Neural cell (in vitro differentiated cells): Measurements from ENCODE around the gene CXCL17. TPM values are rescaled to one million over a fixed set of nuclear protein-coding genes. Genes with fewer than 3 reads are reported as not detected.
A peak's percentile ranks its signal among the peaks of the same experiment; 100 is the strongest.

Experiments
- H2AFZ ChIP-seq: fragments of 200-600, 300-800 bp; sonication (generic), shearing (Covaris generic); 2 replicates; pipeline ENCODE4 v1.6.0; 2014; ENCODE audit warnings: low read depth, mild to moderate bottlenecking, antibody characterized with exemption, low read length, moderate library complexity
- H3F3A ChIP-seq: fragments of 200-600 bp; shearing (Covaris generic); 2 replicates; pipeline ENCODE4 v1.6.1; 2016; ENCODE audit warnings: mild to moderate bottlenecking, moderate library complexity, mixed read lengths, antibody characterized with exemption, low read length; ENCODE audit not compliant: insufficient read depth, poor library complexity, severe bottlenecking
- H3K27ac ChIP-seq: fragments of 200-600, 300-800 bp; sonication (generic), shearing (Covaris generic); 2 replicates; pipeline ENCODE4 v1.5.1; 2014; ENCODE audit warnings: mild to moderate bottlenecking, low read length, moderate library complexity
- H3K27me3 ChIP-seq: fragments of 300-800, 200-600 bp; sonication (generic), shearing (Covaris generic); 2 replicates; pipeline ENCODE4 v1.6.0; 2014; ENCODE audit warnings: mild to moderate bottlenecking, low read depth, low read length, moderate library complexity; ENCODE audit not compliant: insufficient read depth
- H3K36me3 ChIP-seq: fragments of 300-800, 200-600 bp; sonication (generic), shearing (Covaris generic); 2 replicates; pipeline ENCODE4 v1.5.1; 2014; ENCODE audit warnings: mild to moderate bottlenecking, antibody characterized with exemption, low read length, moderate library complexity; ENCODE audit not compliant: insufficient read depth
- H3K4me2 ChIP-seq: fragments of 300-800, 200-600 bp; sonication (generic), shearing (Covaris generic); 2 replicates; pipeline ENCODE4 v1.6.0; 2014; ENCODE audit warnings: mild to moderate bottlenecking, low read length
- H3K4me3 ChIP-seq: fragments of 300-800, 200-600 bp; sonication (generic), shearing (Covaris generic); 2 replicates; pipeline ENCODE4 v1.5.1; 2014; ENCODE audit warnings: mild to moderate bottlenecking, low read length, moderate library complexity
- H3K79me2 ChIP-seq: fragments of 200-600 bp; shearing (Covaris generic); replicated peaks from 2 replicates; pipeline ENCODE4 v1.6.0; 2014; ENCODE audit warnings: mild to moderate bottlenecking, low read length, moderate library complexity; ENCODE audit not compliant: insufficient read depth
- H3K9ac ChIP-seq: fragments of 300-800, 200-600 bp; sonication (generic), shearing (Covaris generic); 2 replicates; pipeline ENCODE4 v1.6.1; 2016; ENCODE audit warnings: mild to moderate bottlenecking, low read length, mixed read lengths
- H3K9me2 ChIP-seq: fragments of 200-600 bp; shearing (Covaris generic); 2 replicates; pipeline ENCODE4 v1.6.1; 2016; ENCODE audit warnings: mild to moderate bottlenecking, low read length, mixed read lengths; ENCODE audit not compliant: insufficient read depth
- H3K9me3 ChIP-seq: fragments of 200-600, 300-800 bp; sonication (generic), shearing (Covaris generic); 2 replicates; pipeline ENCODE4 v1.6.1; 2016; ENCODE audit warnings: mild to moderate bottlenecking, mixed run types, low read length, moderate library complexity, mixed read lengths
- H4K20me1 ChIP-seq: fragments of 200-600 bp; shearing (Covaris generic); 2 replicates; pipeline ENCODE4 v1.6.1; 2016; ENCODE audit warnings: mild to moderate bottlenecking, mixed run types; ENCODE audit not compliant: insufficient read depth
- EP300 ChIP-seq: fragments of 450-650 bp; conservative IDR thresholded peaks from 2 replicates; pipeline ENCODE4 v1.6.1; 2014; ENCODE audit warnings: antibody characterized with exemption, mild to moderate bottlenecking, moderate library complexity; ENCODE audit not compliant: poor library complexity, severe bottlenecking
- EZH2 ChIP-seq: fragments of 200-600, 300-800 bp; shearing (Covaris generic), sonication (generic); IDR thresholded peaks from 2 replicates; pipeline ENCODE4 v1.6.1; 2014; ENCODE audit warnings: antibody characterized with exemption, low read length, borderline replicate concordance, mild to moderate bottlenecking; ENCODE audit not compliant: insufficient read depth, poor library complexity, severe bottlenecking
- POLR2AphosphoS5 ChIP-seq: IDR thresholded peaks from 2 replicates; pipeline ENCODE4 v1.6.1; 2012
- RAD21 ChIP-seq: fragments of 450-650 bp; conservative IDR thresholded peaks from 2 replicates; pipeline ENCODE4 v1.6.1; 2014; ENCODE audit warnings: antibody characterized with exemption, mild to moderate bottlenecking, moderate library complexity
- SMC3 ChIP-seq: fragments of 450-650 bp; conservative IDR thresholded peaks from 2 replicates; pipeline ENCODE4 v1.6.1; 2014; ENCODE audit warnings: antibody characterized with exemption, mild to moderate bottlenecking, moderate library complexity; ENCODE audit not compliant: poor library complexity
- polyA plus RNA-seq: library from polyadenylated mRNA; depleted of rRNA; stranded (reverse); fragments of >200 nt; gene quantifications from 2 replicates; pipeline ENCODE4 v1.2.3, GENCODE V29; 2014
- TF ChIP-seq, protein P1 (sequence below): fragments of 450-650 bp; IDR thresholded peaks from 2 replicates; pipeline ENCODE4 v1.5.1; 2014; ENCODE audit warnings: antibody characterized with exemption, mild to moderate bottlenecking, moderate library complexity; ENCODE audit not compliant: poor library complexity, severe bottlenecking
- TF ChIP-seq, protein P2 (sequence below): IDR thresholded peaks from 2 replicates; pipeline ENCODE4 v1.6.1; 2012; ENCODE audit warnings: borderline replicate concordance

Gene CXCL17
- polyA plus RNA-seq, 1 donor from 2014 or later, result not detected

DNA sequence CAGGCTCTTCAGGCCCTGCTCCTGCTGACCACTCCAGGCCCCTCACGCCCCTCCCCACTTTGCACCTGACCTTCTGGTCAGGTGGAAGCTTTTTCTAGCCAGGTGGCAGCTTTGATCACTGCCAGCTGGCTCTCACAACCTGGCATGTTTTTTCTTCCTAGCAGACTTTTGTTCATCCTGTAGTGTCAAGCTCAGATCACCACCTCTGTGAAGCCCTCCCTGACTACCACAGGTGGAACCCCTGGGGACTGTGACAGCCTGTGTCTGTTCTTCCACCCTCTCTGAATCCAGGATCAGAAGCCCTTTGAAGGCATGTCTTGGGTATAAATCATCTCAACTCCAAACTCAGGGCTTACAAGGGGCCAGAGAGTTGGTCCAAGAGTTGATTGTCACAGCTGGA, 42.3 kb downstream of the CXCL17 start:
- TF ChIP-seq, protein P1, sequence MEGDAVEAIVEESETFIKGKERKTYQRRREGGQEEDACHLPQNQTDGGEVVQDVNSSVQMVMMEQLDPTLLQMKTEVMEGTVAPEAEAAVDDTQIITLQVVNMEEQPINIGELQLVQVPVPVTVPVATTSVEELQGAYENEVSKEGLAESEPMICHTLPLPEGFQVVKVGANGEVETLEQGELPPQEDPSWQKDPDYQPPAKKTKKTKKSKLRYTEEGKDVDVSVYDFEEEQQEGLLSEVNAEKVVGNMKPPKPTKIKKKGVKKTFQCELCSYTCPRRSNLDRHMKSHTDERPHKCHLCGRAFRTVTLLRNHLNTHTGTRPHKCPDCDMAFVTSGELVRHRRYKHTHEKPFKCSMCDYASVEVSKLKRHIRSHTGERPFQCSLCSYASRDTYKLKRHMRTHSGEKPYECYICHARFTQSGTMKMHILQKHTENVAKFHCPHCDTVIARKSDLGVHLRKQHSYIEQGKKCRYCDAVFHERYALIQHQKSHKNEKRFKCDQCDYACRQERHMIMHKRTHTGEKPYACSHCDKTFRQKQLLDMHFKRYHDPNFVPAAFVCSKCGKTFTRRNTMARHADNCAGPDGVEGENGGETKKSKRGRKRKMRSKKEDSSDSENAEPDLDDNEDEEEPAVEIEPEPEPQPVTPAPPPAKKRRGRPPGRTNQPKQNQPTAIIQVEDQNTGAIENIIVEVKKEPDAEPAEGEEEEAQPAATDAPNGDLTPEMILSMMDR, result no peak
- TF ChIP-seq POLR2AphosphoS5 (no peak), RAD21 (no peak), SMC3 (no peak), EZH2 (no peak), EP300 (no peak)
- TF ChIP-seq, protein P2, sequence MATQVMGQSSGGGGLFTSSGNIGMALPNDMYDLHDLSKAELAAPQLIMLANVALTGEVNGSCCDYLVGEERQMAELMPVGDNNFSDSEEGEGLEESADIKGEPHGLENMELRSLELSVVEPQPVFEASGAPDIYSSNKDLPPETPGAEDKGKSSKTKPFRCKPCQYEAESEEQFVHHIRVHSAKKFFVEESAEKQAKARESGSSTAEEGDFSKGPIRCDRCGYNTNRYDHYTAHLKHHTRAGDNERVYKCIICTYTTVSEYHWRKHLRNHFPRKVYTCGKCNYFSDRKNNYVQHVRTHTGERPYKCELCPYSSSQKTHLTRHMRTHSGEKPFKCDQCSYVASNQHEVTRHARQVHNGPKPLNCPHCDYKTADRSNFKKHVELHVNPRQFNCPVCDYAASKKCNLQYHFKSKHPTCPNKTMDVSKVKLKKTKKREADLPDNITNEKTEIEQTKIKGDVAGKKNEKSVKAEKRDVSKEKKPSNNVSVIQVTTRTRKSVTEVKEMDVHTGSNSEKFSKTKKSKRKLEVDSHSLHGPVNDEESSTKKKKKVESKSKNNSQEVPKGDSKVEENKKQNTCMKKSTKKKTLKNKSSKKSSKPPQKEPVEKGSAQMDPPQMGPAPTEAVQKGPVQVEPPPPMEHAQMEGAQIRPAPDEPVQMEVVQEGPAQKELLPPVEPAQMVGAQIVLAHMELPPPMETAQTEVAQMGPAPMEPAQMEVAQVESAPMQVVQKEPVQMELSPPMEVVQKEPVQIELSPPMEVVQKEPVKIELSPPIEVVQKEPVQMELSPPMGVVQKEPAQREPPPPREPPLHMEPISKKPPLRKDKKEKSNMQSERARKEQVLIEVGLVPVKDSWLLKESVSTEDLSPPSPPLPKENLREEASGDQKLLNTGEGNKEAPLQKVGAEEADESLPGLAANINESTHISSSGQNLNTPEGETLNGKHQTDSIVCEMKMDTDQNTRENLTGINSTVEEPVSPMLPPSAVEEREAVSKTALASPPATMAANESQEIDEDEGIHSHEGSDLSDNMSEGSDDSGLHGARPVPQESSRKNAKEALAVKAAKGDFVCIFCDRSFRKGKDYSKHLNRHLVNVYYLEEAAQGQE, result no peak
- Histone ChIP-seq H3F3A (no peaks in the 10 kb centered on the region), H3K27me3 (no peaks in the 10 kb centered on the region), H3K36me3 (no peaks in the 10 kb centered on the region), H3K4me2 (no peak overlapping the region), H3K79me2 (peaks cover 8% of the 10 kb centered on the region), H3K27ac (no peak overlapping the region), H3K9me2 (no peaks in the 10 kb centered on the region), H4K20me1 (no peaks in the 10 kb centered on the region), H3K9me3 (no peaks in the 10 kb centered on the region), H3K9ac (no peak overlapping the region), H2AFZ (no peak overlapping the region), H3K4me3 (no peak overlapping the region)

DNA sequence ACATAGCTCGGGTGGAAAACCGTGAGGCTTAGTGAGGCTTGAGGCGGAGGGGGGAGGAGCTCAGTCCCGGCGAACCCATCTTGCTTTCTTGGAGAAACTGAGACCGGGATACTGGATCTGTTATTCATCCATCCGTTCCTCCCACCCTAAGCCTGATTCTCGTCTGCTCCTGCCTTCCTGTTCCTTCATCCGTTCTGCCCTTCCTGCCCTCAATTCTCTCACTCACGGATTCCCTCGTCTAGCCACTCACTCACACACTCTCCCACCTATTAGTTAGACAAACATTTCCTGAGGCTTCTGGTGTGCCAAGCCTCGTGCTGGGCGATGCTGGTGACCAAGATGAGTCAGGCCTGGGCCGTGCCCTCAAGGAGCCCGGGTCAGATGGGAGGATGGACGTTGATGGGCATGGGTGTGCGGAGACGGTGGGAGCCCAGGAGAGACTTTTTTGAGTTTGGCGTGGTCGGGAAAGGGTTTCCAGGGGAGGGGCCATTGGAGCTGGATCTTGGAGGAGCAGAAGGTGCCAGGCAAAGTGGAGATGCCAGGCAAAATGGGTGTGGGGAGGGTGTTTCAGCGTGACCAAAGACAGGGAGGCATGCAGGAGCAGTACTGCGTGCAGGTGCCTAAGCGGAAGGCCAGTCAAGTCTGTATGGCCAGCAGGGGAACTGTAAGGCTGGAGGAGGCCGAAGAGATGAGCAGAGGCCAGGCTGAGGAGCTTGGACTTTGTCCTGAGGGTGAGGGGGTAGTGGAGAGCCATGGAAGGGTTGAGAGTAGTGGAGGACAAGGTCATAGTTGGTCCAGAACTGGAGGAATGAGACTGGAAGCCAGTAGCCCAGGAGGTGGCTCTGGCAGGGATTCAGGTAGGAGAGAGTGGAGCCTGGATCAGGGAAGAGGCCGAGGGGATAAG, 45.2 kb downstream of the CXCL17 start:
- H3K9me3 ChIP-seq, result no peaks in the 10 kb centered on the region
- peak overlapping the region; percentile 73 for H3K27ac ChIP-seq
- H4K20me1 ChIP-seq, result no peaks in the 10 kb centered on the region
- peak overlapping the region; percentile 53 for H2AFZ ChIP-seq
- no peaks in the 10 kb centered on the region for H3F3A ChIP-seq
- H3K79me2 ChIP-seq, result peaks cover 8% of the 10 kb centered on the region
- H3K36me3 ChIP-seq, result no peaks in the 10 kb centered on the region
- H3K4me2 ChIP-seq, result peak overlapping the region; percentile 89
- peak overlapping the region; percentile 79 for H3K9ac ChIP-seq
- H3K4me3 ChIP-seq, result peak overlapping the region; percentile 69
- no peaks in the 10 kb centered on the region for H3K27me3 ChIP-seq
- H3K9me2 ChIP-seq, result no peaks in the 10 kb centered on the region
- no peak for TF ChIP-seq EP300
- TF ChIP-seq SMC3, result peak; percentile 0
- TF ChIP-seq, protein P2, result no peak
